Sigmoid colon (tissue), 7 donors: ENCODE results near the gene TEKT3. TPM values are rescaled to one million over a fixed set of nuclear protein-coding genes. Genes with fewer than 3 reads are reported as not detected.

Source experiments
- DNase-seq: peaks from one replicate; pipeline ENCODE4 v3.0.0-alpha.2; 2019
- H3K27ac ChIP-seq, 4 donors: fragments of 200-600 bp; sonication (generic); one replicate each; pipeline ENCODE4 v1.5.1; 2016 to 2019; ENCODE audit warnings: mild to moderate bottlenecking in 1 of 4
- H3K27me3 ChIP-seq, 3 donors: fragments of 200-600 bp; sonication (generic); one replicate each; pipeline ENCODE4 v1.5.1; 2019; ENCODE audit warnings: mild to moderate bottlenecking in 1 of 3
- H3K36me3 ChIP-seq, 4 donors: fragments of 200-600 bp; sonication (generic); one replicate each; pipeline ENCODE4 v1.5.1; 2016 to 2019
- H3K4me1 ChIP-seq, 4 donors: fragments of 200-600 bp; sonication (generic); one replicate each; pipeline ENCODE4 v1.5.1; 2017 to 2019
- H3K4me3 ChIP-seq, 4 donors: fragments of 200-600 bp; sonication (generic); one replicate each; pipeline ENCODE4 v1.5.1; 2017 to 2019; ENCODE audit warnings: mild to moderate bottlenecking in 2 of 4, moderate library complexity in 1 of 4
- H3K9me3 ChIP-seq, 4 donors: fragments of 200-600 bp in 3 of 4; sonication (generic) in 3 of 4; one replicate each; pipeline versions ENCODE4 v1.5.1 to v1.6.1; 2013 to 2019
- EP300 ChIP-seq, 4 donors: sonication (generic); formaldehyde crosslinking; IDR thresholded peaks; one replicate each; pipeline ENCODE4 v1.6.1; 2017; ENCODE audit warnings: antibody characterized with exemption in 4 of 4
- POLR2A ChIP-seq, 2 donors: fragments of 450-650 bp; IDR thresholded peaks; one replicate each; pipeline ENCODE4 v1.6.1; 2016; ENCODE audit warnings: antibody characterized with exemption in 2 of 2, mild to moderate bottlenecking in 2 of 2, moderate library complexity in 2 of 2
- POLR2AphosphoS5 ChIP-seq, 4 donors: sonication (generic); formaldehyde crosslinking; IDR thresholded peaks; one replicate each; pipeline ENCODE4 v1.6.1; 2017; ENCODE audit warnings: antibody characterized with exemption in 4 of 4
- WGBS, 2 donors: extraction: QIAGEN DNeasy Blood & Tissue Kit; methylation state at CpG; one replicate each; pipeline ENCODE4 v1.1.7; 2013; 5-methylcytosine and 5-hydroxymethylcytosine counted together
- intact Hi-C: fragments of 100-400 bp; cut with DNase I; formaldehyde crosslinking; loops from one replicate; pipeline ENCODE4 v1.15.1; 2023
- polyA plus RNA-seq, 3 donors: library from polyadenylated mRNA; stranded (reverse); fragments of 200-250 nt; gene quantifications; one replicate each; pipeline ENCODE4 v1.2.3, GENCODE V29; 2013
- total RNA-seq, 4 donors: library from RNA; depleted of rRNA; stranded (reverse); fragments of >200 nt; gene quantifications; one replicate each; pipeline ENCODE4 v1.1.0, GENCODE V29; 2016
- TF ChIP-seq, protein P1 (sequence below), 4 experiments: fragments of 450-650 bp in 3 of 4; fragments of 200-600 bp in 1 of 4; IDR thresholded peaks; one replicate each; pipeline ENCODE4 v1.5.1; 2016 to 2019; ENCODE audit warnings: antibody characterized with exemption in 4 of 4, mild to moderate bottlenecking in 3 of 4, moderate library complexity in 2 of 4
- donor health status: healthy with polysubstance abuse.
- donor health status: Bipolar disorder and iron deficiency.
- donor health status: healthy.

Gene TEKT3
- total and polyA plus RNA-seq, 7 donors, result 0.26 to 1.8 TPM; not detected in 5

DNA sequence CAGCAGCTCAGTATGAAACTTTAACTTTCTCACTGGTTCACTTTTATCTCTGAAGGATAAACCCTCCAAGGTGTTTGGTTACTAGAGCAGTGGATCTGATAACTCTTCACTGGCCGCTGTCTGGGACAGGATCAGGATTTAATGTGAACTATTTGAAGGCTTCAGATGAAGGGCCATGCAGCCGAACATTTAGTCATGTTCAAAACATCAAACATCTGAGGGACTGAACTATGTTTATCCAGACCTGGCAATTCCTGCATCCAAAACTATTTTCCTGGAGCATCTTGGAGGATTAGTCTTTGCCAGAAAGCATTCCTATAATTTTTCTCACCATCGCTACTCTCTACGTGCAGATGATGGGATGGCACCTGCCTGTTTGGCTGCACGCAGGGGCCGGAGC is 55.9 kb downstream of the TEKT3 start:
- no peak for DNase-seq
- no peak for TF ChIP-seq POLR2AphosphoS5 (IDR thresholded peaks at IDR 0.05)
- TF ChIP-seq EP300 (IDR thresholded peaks at IDR 0.05), result no peak
- H3K27ac ChIP-seq, result no peak overlapping the region
- H3K4me1 ChIP-seq, result peaks cover 0 to 29% (median 21%) of the 10 kb centered on the region in 4 donors
- H3K36me3 ChIP-seq, result no peaks in the 10 kb centered on the region
- intact Hi-C loops, result no loop called here
- H3K9me3 ChIP-seq, result no peaks in the 10 kb centered on the region
- H3K27me3 ChIP-seq, result no peaks in the 10 kb centered on the region
- H3K4me3 ChIP-seq, result no peak overlapping the region
- 91 to 92% methylated on average over 6 of the region's 6 CpGs for WGBS, 2 donors

GRCh38 chr17:15284537-15284936 is 56.9 kb downstream of the TEKT3 start:
- no peak overlapping the region for H3K4me3 ChIP-seq
- intact Hi-C loops, result no loop called here
- no peaks in the 10 kb centered on the region for H3K36me3 ChIP-seq
- 52 to 55% methylated on average over 2 of the region's 2 CpGs for WGBS, 2 donors
- H3K4me1 ChIP-seq, result peaks cover 0 to 29% (median 21%) of the 10 kb centered on the region in 4 donors
- H3K27ac ChIP-seq, result no peak overlapping the region
- no peaks in the 10 kb centered on the region for H3K27me3 ChIP-seq
- TF ChIP-seq EP300 (IDR thresholded peaks at IDR 0.05), result no peak
- no peak for DNase-seq
- no peaks in the 10 kb centered on the region for H3K9me3 ChIP-seq

DNA sequence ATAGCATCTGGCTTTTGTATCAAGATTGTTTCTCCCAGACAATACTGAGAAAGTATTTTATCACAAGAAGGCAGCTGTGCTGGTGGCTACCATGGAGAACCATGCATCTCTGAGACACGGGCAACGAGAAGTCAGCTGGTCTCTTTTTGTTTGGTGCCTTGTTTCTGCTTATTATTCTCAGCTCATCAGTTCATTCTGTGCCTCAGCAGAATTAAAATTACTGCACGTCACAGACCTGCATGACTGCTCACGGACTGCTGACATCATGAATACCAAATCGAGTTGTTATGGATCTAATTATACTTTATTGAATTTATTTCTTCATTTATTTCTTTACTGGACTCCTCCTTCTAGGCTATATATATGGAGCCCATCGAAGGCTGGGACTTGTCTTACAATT is 57.3 kb downstream of the TEKT3 start:
- WGBS, 2 donors, result 90 to 92% methylated on average over 6 of the region's 6 CpGs
- TF ChIP-seq EP300 (IDR thresholded peaks at IDR 0.05), result no peak
- TF ChIP-seq, protein P1, sequence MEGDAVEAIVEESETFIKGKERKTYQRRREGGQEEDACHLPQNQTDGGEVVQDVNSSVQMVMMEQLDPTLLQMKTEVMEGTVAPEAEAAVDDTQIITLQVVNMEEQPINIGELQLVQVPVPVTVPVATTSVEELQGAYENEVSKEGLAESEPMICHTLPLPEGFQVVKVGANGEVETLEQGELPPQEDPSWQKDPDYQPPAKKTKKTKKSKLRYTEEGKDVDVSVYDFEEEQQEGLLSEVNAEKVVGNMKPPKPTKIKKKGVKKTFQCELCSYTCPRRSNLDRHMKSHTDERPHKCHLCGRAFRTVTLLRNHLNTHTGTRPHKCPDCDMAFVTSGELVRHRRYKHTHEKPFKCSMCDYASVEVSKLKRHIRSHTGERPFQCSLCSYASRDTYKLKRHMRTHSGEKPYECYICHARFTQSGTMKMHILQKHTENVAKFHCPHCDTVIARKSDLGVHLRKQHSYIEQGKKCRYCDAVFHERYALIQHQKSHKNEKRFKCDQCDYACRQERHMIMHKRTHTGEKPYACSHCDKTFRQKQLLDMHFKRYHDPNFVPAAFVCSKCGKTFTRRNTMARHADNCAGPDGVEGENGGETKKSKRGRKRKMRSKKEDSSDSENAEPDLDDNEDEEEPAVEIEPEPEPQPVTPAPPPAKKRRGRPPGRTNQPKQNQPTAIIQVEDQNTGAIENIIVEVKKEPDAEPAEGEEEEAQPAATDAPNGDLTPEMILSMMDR (IDR thresholded peaks at IDR 0.05), result no peak
- no peak for TF ChIP-seq POLR2A (IDR thresholded peaks at IDR 0.05)
- TF ChIP-seq POLR2AphosphoS5 (IDR thresholded peaks at IDR 0.05), result no peak
- peaks cover 0 to 26% (median 17%) of the 10 kb centered on the region in 4 donors for H3K4me1 ChIP-seq

DNA sequence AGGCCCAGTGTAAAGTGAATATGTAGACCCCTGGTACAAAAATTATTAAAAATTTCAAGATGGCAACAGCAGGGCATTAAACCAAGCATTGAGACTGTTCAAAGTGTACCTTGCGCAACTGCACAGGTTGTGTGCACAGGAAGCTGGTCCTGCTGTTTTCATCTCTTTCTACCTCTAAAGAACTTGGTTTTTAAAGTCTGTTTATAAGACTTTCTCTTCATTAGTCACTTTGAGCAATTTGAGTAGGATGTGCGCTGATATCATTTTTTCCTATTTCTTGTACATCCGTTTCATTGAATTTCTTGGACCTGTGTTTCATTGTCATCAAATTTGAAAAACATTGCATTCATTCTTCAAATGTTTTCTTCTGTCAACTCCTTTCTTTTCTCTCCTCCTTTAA is 59.5 kb downstream of the TEKT3 start:
- WGBS, 2 donors, result 91 to 92% methylated on average over 3 of the region's 3 CpGs

More for the DNA sequence above, 57.3 kb downstream of the TEKT3 start:
- Histone ChIP-seq H3K36me3 (no peaks in the 10 kb centered on the region), H3K27ac (no peak overlapping the region), H3K27me3 (no peaks in the 10 kb centered on the region), H3K9me3 (no peaks in the 10 kb centered on the region), H3K4me3 (no peak overlapping the region)
- intact Hi-C loops, result no loop called here
- DNase-seq, result no peak

DNA sequence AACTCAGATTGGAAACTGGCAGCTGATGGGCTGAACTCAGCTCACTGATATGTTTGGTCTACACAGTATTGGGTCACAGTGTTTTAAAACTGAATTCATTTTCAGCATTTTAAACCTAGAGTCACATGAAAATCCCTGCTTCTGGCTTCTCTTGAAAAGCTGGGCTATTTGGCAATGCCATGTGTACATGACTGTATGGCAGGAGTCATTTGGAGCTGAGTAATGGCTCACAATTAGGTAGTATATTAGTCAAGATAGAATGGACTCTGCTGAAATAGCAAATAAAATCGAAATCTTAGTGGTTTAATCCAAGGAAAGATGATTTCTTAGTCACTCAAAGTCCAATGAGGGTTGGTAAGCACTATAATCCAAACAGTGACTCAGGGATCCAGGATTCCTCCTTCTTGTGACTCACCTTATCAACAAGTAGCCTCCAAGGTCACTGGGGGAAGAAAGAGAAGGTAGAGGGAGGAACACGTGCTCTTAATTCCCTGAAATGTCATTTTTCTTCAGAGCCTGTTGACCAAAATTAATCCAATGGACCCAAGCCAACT is 62.4 kb downstream of the TEKT3 start:
- WGBS, 2 donors, result 45 to 59% methylated on average over 2 of the region's 2 CpGs
- DNase-seq, result no peak
- no peak overlapping the region for H3K4me3 ChIP-seq
- no peak overlapping the region for H3K27ac ChIP-seq
- TF ChIP-seq POLR2AphosphoS5 (IDR thresholded peaks at IDR 0.05) (no peak), POLR2A (IDR thresholded peaks at IDR 0.05) (no peak), EP300 (IDR thresholded peaks at IDR 0.05) (no peak)
- TF ChIP-seq, protein P1 (IDR thresholded peaks at IDR 0.05), result no peak
- no peaks in the 10 kb centered on the region for H3K27me3 ChIP-seq
- no peaks in the 10 kb centered on the region for H3K4me1 ChIP-seq
- no peaks in the 10 kb centered on the region for H3K9me3 ChIP-seq
- no peaks in the 10 kb centered on the region for H3K36me3 ChIP-seq
- intact Hi-C loops, result no loop called here

More for the DNA sequence above, 59.5 kb downstream of the TEKT3 start:
- TF ChIP-seq POLR2AphosphoS5 (IDR thresholded peaks at IDR 0.05), result no peak
- intact Hi-C loops, result no loop called here
- no peak overlapping the region for H3K27ac ChIP-seq
- no peaks in the 10 kb centered on the region for H3K27me3 ChIP-seq
- DNase-seq, result no peak
- H3K4me1 ChIP-seq, result peaks cover 0 to 7% (median 0%) of the 10 kb centered on the region in 4 donors
- no peaks in the 10 kb centered on the region for H3K9me3 ChIP-seq
- H3K36me3 ChIP-seq, result no peaks in the 10 kb centered on the region
- no peak overlapping the region for H3K4me3 ChIP-seq

GRCh38 chr17:15278380-15278779 is 63.0 kb downstream of the TEKT3 start:
- Histone ChIP-seq H3K27ac (no peak overlapping the region), H3K4me3 (no peak overlapping the region)
- WGBS, 2 donors, result 51 to 67% methylated on average over 6 of the region's 6 CpGs

More at GRCh38 chr17:15278380-15278779, 63.0 kb downstream of the TEKT3 start:
- intact Hi-C loops, result no loop called here
- no peaks in the 10 kb centered on the region for H3K36me3 ChIP-seq
- no peak for DNase-seq
- H3K9me3 ChIP-seq, result no peaks in the 10 kb centered on the region
- H3K4me1 ChIP-seq, result peaks cover 0 to 4% (median 3%) of the 10 kb centered on the region in 4 donors
- TF ChIP-seq, protein P1 (IDR thresholded peaks at IDR 0.05), result no peak
- TF ChIP-seq POLR2AphosphoS5 (IDR thresholded peaks at IDR 0.05), result no peak
- TF ChIP-seq EP300 (IDR thresholded peaks at IDR 0.05), result no peak
- TF ChIP-seq POLR2A (IDR thresholded peaks at IDR 0.05), result no peak
- H3K27me3 ChIP-seq, result no peaks in the 10 kb centered on the region
